Stimulated activated CD8-positive, alpha-beta memory T cell treated with anti-CD3 and anti-CD28 coated beads, Interleukin-4, amount 100 ng/mL, for 24 hours (primary cell): ENCODE measurements around the gene BMP7.
"Not testable (repeated sequence)": the region's sequence is repeated elsewhere in the genome, so short reads cannot be mapped to it uniquely, and the experiment has no call there.

Experiments used
- DNase-seq: peaks from one replicate; pipeline ENCODE4 v3.0.0-alpha.2; 2020; ENCODE audit warnings: low read depth

BMP7 gene

GRCh38 chr20:57287901-57288300, 21.5 kb upstream of the BMP7 start:
- DNase-seq = no peak

- no peak for DNase-seq
Measured at GRCh38 chr20:57287007-57287880, 20.8 kb upstream of the BMP7 start.

DNA sequence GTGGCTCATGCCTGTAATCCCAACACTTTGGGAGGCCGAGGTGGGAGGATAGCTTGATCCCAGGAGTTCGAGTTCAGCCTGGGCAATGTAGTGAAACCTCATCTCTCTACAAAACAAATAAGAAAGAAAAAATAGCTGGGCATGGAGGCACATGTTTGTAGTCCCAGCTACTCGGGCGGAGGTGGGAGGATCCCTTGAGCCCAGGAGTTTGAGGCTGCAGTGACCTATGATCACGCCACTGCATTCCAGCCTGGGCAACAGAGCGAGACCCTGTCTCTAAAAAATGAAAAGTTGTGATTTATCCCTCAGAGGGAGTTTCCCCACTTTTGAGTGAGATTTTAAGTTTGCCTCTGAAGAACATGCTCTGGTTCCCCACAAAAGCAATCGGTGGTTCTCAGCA, 17.4 kb upstream of the BMP7 start:
- no peak for DNase-seq

- DNase-seq = no peak
Measured at GRCh38 chr20:57282670-57283361, 16.4 kb upstream of the BMP7 start.

GRCh38 chr20:57281900-57282299, 15.5 kb upstream of the BMP7 start:
- no peak for DNase-seq

DNA sequence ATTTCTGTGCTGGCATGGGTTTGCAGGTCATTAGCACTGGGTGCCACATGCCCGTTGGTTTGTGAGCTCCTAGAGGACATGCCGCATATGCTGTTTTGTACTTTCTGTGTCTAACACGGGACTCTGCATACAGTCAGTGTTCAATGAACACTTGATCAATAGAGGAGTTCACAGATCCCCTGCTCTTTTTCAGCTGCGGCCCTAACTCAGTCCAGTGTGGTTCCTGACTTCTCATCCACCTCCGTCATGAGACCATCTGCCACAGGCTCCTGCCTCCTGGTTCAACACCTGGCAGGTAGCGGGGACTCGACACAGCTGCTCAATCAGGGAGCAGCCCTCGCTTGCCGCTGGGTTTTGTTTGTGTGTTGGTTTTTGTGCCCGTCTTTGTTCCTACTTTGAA, 13.8 kb upstream of the BMP7 start:
- no peak for DNase-seq

GRCh38 chr20:57279548-57279947, 13.1 kb upstream of the BMP7 start:
- not testable (repeated sequence) for DNase-seq

GRCh38 chr20:57278457-57278856, 12.0 kb upstream of the BMP7 start:
- DNase-seq = no peak

DNA sequence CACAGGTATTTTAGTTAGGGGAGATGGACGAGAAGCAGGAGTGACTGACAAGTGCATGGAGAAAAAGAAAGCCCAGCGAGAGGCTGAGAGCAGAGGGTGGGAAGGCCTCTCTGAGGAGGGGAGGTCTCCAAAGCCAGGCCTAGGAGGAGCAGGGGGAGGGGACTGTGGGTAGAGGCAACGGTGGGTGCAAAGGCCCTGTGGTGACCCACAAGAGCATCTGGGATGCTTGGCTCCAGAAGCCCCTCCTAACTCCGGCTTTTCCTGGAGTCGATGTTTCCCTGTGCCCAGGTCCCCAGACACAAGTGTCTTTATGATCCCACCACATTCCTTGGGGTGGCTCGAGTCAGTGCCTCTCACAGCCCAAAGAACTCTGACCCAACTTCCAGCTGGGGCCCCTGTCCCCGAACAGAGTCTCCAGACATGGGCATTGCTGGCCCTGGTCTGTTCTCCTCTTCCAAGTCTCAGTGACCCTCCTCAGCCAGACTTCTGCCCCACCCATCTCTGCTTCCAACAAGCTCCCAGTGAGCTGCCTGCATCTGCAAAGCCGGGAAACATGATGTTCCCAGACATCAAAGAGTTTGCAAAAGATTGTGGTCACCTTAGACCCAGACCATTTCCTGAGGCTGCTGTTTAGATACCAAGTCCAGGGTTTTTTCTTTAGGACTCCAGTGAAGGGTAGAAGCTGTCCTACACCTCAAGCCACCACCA, 11.1 kb upstream of the BMP7 start:
- no peak for DNase-seq

DNA sequence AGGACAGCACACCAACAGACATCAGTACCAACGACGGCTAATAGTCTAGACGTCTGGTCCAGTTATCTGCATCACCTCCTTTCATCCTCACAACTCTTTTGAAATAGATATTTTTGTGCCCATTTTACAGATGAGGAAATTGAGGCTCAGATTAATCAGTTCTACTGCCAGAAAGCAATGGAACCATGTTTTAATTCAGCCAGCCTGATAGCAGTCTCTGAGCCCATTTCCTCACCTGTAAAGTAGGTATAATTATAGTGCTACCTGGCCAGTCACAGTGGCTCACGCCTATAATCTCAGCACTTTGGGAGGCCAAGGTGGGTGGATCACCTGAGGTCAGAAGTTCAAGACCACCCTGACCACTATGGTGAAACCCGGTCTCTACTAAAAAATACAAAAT, 9.8 kb upstream of the BMP7 start:
- no peak for DNase-seq

DNA sequence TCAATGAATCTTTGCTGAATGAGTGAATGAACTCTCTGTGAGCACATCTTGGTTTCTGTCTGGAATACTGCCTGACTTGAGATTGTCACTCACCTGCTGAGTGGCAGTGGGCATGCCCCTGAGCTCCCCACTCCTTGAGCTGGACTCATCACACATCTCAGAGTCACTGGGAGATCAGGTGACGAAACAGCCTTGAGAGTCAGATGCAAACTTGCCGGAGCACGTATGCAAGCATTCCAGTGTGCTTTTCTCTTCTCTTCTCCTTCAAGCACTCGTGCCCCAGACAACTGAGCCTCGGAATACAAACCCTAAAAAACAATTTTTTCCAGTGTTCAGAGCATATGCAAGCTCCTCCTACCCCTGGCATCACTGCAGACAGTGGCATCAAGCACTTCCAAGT, 9.4 kb upstream of the BMP7 start:
- DNase-seq = no peak

GRCh38 chr20:57275334-57275733, 8.9 kb upstream of the BMP7 start:
- no peak for DNase-seq

DNA sequence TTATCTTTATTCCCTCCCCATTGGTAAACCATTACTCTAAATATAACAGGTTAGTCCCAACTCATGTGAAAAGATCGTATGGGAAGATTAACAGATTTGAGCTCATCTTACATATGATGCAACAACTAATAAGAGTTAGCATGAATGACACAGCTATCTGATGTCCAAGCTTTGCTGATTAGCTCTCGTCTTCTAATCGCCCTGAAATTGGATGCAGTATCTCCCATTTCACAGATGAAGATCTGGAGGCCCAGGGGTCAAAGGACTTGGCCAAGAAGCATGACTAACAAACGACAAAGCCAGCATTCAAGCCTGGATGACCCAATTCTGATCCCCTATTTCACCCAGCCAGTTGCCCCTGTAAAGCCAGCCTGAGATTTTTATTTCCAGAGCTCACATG, 8.4 kb upstream of the BMP7 start:
- DNase-seq = no peak

DNA sequence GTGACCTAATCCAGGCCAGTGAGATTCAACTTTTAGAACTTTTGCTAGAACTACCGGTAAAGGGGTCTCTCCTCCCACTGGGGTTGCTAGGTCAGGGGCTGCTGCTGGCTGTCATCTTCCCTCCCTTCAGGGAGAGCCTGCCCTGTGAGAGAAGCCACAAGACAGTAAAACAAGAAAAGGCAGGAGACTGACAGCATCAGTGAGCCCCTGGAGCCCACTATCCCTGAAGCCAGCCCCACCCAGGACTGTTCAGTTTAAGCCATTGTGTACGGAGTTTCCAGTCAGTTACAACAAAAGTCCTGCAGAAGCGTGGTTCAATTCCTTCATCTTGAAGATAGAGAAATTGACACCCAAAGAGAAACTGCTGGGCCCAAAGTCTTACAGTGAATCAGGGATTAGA, 7.9 kb upstream of the BMP7 start:
- DNase-seq = no peak

DNA sequence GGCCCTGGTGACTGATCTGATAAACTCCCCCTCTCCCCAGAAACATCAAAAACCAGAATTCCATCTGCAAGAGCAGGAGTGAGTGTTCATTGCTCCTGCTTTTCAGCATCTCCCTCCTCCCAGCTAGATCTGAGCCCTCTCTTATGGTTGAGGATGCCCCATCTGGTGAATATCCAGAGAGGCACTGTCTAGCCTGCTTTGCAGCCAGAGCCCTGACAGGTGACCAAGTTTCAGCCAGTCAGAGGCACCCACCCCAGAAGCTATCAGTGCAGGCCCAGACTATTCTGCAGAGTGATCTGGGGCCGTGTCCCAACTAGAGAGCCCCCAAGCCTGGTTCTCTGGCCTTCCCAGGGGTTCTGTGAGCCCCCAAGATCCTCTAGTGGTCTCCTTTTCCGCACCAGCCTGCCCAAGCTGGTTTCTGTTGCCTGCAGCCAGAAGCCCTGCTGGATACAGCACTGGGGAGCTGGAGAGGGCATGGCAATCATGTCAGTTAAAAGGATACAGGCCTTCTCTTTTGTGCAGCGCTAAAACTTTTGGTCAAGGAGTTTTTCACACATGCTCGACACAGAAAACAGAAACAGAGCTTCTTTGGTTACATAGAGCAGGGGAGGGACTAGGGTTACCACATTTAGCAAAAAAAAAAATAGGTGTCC, 6.6 kb upstream of the BMP7 start:
- DNase-seq = no peak

- no peak for DNase-seq
Measured at GRCh38 chr20:57270204-57270984, 4.0 kb upstream of the BMP7 start.

- DNase-seq = no peak
Measured at GRCh38 chr20:57269148-57269984, 2.9 kb upstream of the BMP7 start.

- DNase-seq = no peak
Measured at GRCh38 chr20:57268399-57269076, 2.1 kb upstream of the BMP7 start.

GRCh38 chr20:57267158-57267821, 849 bp upstream of the BMP7 start:
- DNase-seq = no peak

DNA sequence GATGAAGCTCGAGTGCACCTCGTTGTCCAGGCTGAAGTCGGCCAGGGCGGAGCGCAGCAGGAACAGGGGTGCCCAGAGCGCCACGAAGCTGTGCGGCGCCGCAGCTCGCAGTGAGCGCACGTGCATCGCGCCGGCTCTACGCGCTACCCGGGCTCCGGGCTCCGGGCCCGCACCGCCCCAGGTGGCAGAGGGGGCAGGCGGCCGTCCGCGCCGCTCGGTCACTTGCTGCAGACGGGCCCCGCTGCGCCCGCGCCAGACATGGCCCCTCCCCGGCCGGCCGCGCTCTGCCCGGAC, 497 bp downstream of the BMP7 start:
- no peak for DNase-seq
